ENCODE results near the gene CCDC93.
"Not testable (repeated sequence)": the region's sequence is repeated elsewhere in the genome, so short reads cannot be mapped to it uniquely, and the experiment has no call there.

The CCDC93 gene

GRCh38 chr2:118044854-118045253, 31.0 kb upstream of the CCDC93 start:
- no peak for DNase-seq

- DNase-seq = no peak
Measured at GRCh38 chr2:118044103-118044716, 30.3 kb upstream of the CCDC93 start.

- no peak for DNase-seq
Measured at GRCh38 chr2:118040891-118041290, 27.0 kb upstream of the CCDC93 start.

- DNase-seq = peak; percentile 21
Measured at GRCh38 chr2:118032169-118033013, 18.5 kb upstream of the CCDC93 start.

GRCh38 chr2:118031566-118031965, 17.7 kb upstream of the CCDC93 start:
- DNase-seq = no peak

- no peak for DNase-seq
Measured at GRCh38 chr2:118029025-118029424, 15.2 kb upstream of the CCDC93 start.

- no peak for DNase-seq
Measured at GRCh38 chr2:118021356-118021755, 7.5 kb upstream of the CCDC93 start.

GRCh38 chr2:118019821-118020220, 6.0 kb upstream of the CCDC93 start:
- no peak for DNase-seq

GRCh38 chr2:118016911-118017310, 3.0 kb upstream of the CCDC93 start:
- no peak for DNase-seq

- not testable (repeated sequence) for DNase-seq
Measured at GRCh38 chr2:118015761-118016160, 1.9 kb upstream of the CCDC93 start.

- no peak for DNase-seq
Measured at GRCh38 chr2:118014492-118014824, 588 bp upstream of the CCDC93 start.

- peak; percentile 30 for DNase-seq
Measured at GRCh38 chr2:118013221-118013723, 598 bp downstream of the CCDC93 start.

- DNase-seq = no peak
Measured at GRCh38 chr2:118012778-118013177, 1.1 kb downstream of the CCDC93 start.

- no peak for DNase-seq
Measured at GRCh38 chr2:118010473-118010872, 3.4 kb downstream of the CCDC93 start.

- no peak for DNase-seq
Measured at GRCh38 chr2:118006861-118007260, 7.0 kb downstream of the CCDC93 start.

- no peak for DNase-seq
Measured at GRCh38 chr2:118006326-118006725, 7.5 kb downstream of the CCDC93 start.

GRCh38 chr2:118003396-118003824, 10.5 kb downstream of the CCDC93 start:
- DNase-seq = peak; percentile 19

- DNase-seq = no peak
Measured at GRCh38 chr2:118000041-118000440, 13.8 kb downstream of the CCDC93 start.

- no peak for DNase-seq
Measured at GRCh38 chr2:117997872-117998454, 15.9 kb downstream of the CCDC93 start.

GRCh38 chr2:117996525-117996924, 17.3 kb downstream of the CCDC93 start:
- no peak for DNase-seq

- no peak for DNase-seq
Measured at GRCh38 chr2:117994729-117995128, 19.1 kb downstream of the CCDC93 start.

GRCh38 chr2:117989854-117990438, 23.9 kb downstream of the CCDC93 start:
- no peak for DNase-seq

- no peak for DNase-seq
Measured at GRCh38 chr2:117987121-117987520, 26.7 kb downstream of the CCDC93 start.

Data from T-helper 9 cell (primary cell).